Measurements from ENCODE around the gene IL11.

DNA sequence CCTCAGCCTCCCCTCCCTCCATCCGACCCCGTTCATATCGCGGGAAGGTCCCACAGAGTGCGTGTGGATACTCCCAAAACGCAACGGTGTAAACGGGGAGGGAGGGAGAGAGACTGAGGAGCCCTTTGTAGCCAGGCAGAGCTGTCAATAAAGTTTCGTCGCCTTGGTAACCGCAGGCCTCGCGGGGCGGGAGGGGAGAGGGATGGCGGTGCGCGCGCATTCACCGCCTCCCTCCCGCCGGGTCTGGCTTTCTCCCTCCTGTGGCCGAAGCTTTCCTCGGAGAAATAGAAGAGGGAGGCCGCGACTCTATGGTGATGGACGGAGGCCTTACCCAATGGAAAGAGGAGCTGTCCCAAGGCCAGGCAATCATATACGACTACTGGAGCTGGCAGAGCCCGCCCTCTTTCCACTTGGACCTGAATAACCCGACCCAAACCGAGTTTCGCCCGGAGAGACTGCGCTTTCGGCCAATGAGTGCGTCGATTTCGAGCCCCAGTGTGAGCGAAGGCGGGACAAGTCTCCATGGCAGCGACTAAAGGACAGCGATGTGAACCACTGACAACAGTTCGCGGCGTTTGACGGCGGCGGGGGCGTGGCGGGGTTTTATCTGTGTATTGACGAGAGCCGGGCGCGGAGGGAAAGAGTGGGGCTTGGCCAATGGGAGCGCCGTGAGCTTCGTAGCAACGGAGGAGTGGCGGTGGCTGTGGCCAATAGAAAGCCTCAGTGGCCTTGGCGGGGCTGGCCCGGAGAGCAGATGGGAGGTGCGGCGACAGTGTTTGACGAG, 31.0 kb downstream of the IL11 start, which contains the start of gene KMT5C:
- TF ChIP-seq POLR2AphosphoS5 (IDR thresholded peaks at IDR 0.05) (no peak), POLR2A (IDR thresholded peaks at IDR 0.05) (no peak)

Data from gastroesophageal sphincter (tissue), 2 donors.